Activated naive CD4-positive, alpha-beta T cell treated with anti-CD3 and anti-CD28 coated beads for 36 hours (primary cell): Measurements from ENCODE around the gene IKBKG. TPM values are rescaled to one million over a fixed set of nuclear protein-coding genes. Genes with fewer than 3 reads are reported as not detected.
A peak's percentile ranks its signal among the peaks of the same experiment; 100 is the strongest.
"Not testable (repeated sequence)": the region's sequence is repeated elsewhere in the genome, so short reads cannot be mapped to it uniquely, and the experiment has no call there.

Source experiments
- CTCF ChIA-PET: fragments of 350-600 bp; sonication (Branson Sonifier 250); formaldehyde crosslinking; loops from one replicate; lab custom pipeline; 2021; ENCODE audit warnings: antibody characterized with exemption; lab: Charles Lee
- DNase-seq: peaks from one replicate; pipeline ENCODE4 v3.0.0-alpha.2; 2020
- H3K27ac Mint-ChIP-seq: one replicate; pipeline ENCODE4 v1.8.0; 2021; ENCODE audit warnings: mild to moderate bottlenecking, mixed read lengths
- H3K27me3 Mint-ChIP-seq: one replicate; pipeline ENCODE4 v1.8.0; 2021; ENCODE audit warnings: low read depth, mixed read lengths
- H3K36me3 Mint-ChIP-seq: one replicate; pipeline ENCODE4 v1.8.0; 2021; ENCODE audit warnings: low read depth, mixed read lengths
- H3K4me1 Mint-ChIP-seq: one replicate; pipeline ENCODE4 v1.8.0; 2021; ENCODE audit warnings: low read depth, mixed read lengths
- H3K4me3 Mint-ChIP-seq: one replicate; pipeline ENCODE4 v1.8.0; 2021; ENCODE audit warnings: mild to moderate bottlenecking, moderate library complexity, mixed read lengths
- H3K9me3 Mint-ChIP-seq: one replicate; pipeline ENCODE4 v1.8.0; 2021; ENCODE audit warnings: mixed read lengths
- intact Hi-C: fragments of 100-400 bp; cut with micrococcal nuclease; formaldehyde crosslinking; loops from one replicate; pipeline ENCODE4 v1.15.1; 2023
- total RNA-seq, 2 experiments: library from RNA; stranded (reverse); gene quantifications; one replicate each; pipeline ENCODE4 v1.2.3, GENCODE V29; 2021

The IKBKG gene
- total RNA-seq, 2 experiments from 2014 or later, result 42.2 to 42.6 TPM

DNA sequence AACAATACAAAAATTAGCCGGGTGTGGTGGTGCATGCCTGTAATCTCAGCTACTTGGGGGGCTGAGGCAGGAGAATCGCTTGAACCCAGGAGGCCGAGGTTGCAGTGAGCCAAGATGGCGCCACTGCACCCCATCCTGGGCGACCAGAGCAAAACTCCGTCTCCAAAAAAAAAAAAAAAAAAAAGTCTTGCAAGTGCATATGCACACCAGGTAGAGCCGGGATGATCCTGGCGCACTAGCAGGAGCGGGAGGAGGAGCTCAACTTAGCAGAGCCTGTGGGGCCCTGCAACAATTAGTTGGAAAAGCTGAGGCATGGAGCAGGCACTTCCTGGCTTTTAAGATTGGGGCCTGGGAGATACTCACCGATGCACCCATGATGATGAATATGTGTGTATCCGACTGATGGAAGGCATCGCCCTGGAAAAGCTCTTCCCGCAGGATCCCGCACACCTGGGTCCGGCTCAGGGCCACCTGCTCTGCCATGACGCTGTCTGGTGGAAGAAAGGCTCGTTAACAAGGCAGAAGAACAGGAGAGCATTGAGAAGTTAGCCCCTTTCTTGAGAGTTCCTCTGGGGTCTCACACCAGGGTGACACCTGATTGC is 1.6 kb upstream of the IKBKG start:
- no peak for DNase-seq
- H3K9me3 Mint-ChIP-seq, result no peaks in the 10 kb centered on the region
- peak overlapping the region; percentile 69 for H3K4me3 Mint-ChIP-seq
- intact Hi-C loops, result loop anchor here (2.0 kb wide), 2 partner anchors 19 to 29 kb away; partner anchors contain the start of gene FAM3A
- no peaks in the 10 kb centered on the region for H3K27me3 Mint-ChIP-seq
- H3K4me1 Mint-ChIP-seq, result peaks cover 57% of the 10 kb centered on the region
- peak overlapping the region; percentile 53 for H3K27ac Mint-ChIP-seq
- CTCF ChIA-PET, result interaction anchor here (1.0 kb wide), 1 partner anchor 9 kb away, joined by 3 read pairs; no protein-coding TSS in a partner anchor
- H3K36me3 Mint-ChIP-seq, result peaks cover 9% of the 10 kb centered on the region

DNA sequence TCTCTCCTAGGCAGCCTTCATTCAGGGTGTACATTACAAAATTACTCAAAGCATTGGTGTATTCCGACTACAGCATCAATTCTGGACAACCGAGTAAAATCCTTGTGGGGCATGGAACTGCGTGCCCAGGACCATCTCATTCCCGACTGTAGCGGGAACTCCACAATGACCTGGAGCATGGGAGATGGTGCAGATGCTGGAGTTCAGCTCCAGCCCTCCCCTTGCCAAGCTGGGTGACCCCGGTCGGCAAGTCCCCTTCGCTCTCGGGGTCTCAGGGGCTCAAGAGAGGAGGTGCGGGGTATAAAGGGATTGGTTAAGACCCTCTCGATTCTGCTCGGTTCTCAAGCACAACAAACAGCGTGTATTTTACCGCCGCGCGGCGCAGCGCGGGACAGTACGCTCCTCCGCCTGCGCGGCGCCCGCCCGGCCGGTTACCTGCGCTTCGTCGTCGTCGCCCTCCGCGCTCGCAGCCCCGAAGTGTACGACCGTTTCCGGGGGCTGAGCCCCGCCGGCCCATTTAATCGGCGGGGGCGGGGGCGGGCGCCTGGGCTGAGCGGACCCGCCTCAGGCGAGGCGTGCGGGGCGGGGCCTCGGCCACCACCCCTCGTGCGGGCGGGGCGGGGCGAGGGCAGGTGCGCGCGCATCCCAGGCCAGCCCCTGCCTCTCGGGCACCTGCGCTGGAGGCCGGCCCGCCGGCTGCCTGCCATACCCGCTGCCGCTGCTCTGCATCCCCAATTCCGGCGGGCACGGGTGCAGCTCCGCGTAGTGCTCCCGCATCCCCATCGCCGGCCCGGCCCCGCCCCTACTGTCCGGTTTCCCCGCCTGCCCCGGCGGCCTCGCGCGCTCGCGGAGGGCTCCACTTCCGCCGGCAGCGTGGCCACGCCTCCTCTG is 821 bp upstream of the IKBKG start, which contains the start of gene G6PD:
Gene G6PD (minus strand): TSS at position 493 of the 891 bp plus-strand sequence. CDS start 691 bp downstream, outside the sequence.
- Mint-ChIP-seq H3K4me3 (peak within 1 kb of the TSS; percentile 97), H3K27me3 (no peaks in the 10 kb centered on the region), H3K36me3 (peaks cover 9% of the 10 kb centered on the region), H3K27ac (peak within 1 kb of the TSS; percentile 96), H3K9me3 (no peaks in the 10 kb centered on the region), H3K4me1 (peaks cover 62% of the 10 kb centered on the region)
- peak; percentile 73 for DNase-seq
- intact Hi-C loops, result loop anchor here (1.0 to 2.0 kb wide), 3 partner anchors 20 to 216 kb away; partner anchors contain the start of genes DKC1 and FAM3A
- CTCF ChIA-PET, result interaction anchor here (0.6 to 1.0 kb wide), 2 partner anchors 8 to 9 kb away, joined by 3 read pairs; no protein-coding TSS in a partner anchor

DNA sequence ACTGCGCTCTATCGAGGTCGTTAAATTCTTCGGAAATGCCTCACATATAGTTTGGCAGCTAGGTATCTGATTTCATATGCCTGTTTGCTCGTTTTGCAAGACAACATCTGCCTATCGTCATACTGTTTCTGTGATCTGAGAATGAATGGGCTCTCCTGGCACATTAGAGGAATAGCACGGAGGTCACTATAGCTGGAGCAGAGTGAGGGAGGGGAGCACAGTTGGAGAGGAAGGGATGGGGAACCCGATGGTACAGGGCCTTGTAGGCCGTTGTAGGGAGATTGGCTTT is 552 bp downstream of the IKBKG start:
- H3K27me3 Mint-ChIP-seq, result no peaks in the 10 kb centered on the region
- peaks cover 59% of the 10 kb centered on the region for H3K4me1 Mint-ChIP-seq
- peaks cover 7% of the 10 kb centered on the region for H3K36me3 Mint-ChIP-seq
- H3K9me3 Mint-ChIP-seq, result no peaks in the 10 kb centered on the region
- H3K27ac Mint-ChIP-seq, result peak overlapping the region; percentile 96
- no peak for DNase-seq
- CTCF ChIA-PET, result no interaction called here
- H3K4me3 Mint-ChIP-seq, result peak overlapping the region; percentile 97
- intact Hi-C loops, result no loop called here

DNA sequence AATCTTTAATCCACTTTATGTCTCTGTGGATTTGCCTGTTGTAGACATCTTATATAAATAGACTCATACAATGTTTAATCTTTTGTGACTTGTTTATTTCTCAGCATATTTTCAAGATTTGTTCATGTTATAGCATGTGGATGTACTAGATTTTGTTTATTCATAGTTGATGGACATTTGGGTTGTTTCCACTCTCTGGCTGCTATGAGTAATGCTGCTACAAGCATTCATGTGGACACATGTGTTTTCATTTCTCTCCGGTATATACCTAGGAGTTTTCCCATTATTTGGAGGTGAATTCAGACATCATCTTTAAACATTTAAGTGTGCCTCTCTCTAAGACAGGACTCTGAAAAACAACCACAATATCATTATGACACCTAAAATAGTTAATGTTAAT is 2.3 kb downstream of the IKBKG start:
- DNase-seq, result no peak
- H3K27me3 Mint-ChIP-seq, result no peaks in the 10 kb centered on the region
- intact Hi-C loops, result no loop called here
- peak overlapping the region; percentile 8 for H3K4me3 Mint-ChIP-seq
- H3K27ac Mint-ChIP-seq, result peak overlapping the region; percentile 8
- H3K36me3 Mint-ChIP-seq, result peaks cover 10% of the 10 kb centered on the region
- CTCF ChIA-PET, result no interaction called here
- H3K9me3 Mint-ChIP-seq, result no peaks in the 10 kb centered on the region
- peaks cover 55% of the 10 kb centered on the region for H3K4me1 Mint-ChIP-seq

DNA sequence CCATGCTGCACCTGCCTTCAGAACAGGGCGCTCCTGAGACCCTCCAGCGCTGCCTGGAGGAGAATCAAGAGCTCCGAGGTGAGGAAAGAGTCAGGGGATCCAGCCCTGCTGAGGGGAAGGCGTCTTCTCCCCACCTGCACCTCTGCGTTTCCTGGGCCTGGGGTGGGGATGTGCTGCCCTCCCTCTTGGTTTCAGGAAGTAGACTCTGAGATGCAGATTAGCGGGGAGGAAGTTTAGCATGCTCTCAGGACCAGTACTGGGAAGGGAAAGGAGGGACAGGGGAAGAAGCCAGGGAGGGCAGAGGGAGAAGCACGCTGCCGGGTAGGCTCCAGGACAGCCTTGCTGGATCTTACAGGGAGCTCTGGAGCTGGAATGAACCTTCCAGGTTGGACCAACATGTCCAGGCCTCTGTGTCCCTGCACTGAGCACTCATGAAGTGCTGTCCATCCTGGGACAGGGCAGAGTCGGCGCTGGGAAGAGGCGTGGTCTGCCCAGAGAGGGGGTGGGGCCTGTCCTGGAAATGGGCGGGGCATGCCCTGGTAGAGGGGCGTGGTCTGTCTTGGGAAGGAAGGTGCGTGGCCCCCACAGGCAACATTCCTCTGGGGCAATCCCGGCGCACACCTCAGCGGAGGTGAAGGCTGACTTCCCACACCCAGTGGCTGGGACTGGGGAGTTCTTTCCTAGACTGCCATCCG is 4.8 kb downstream of the IKBKG start:
- H3K4me3 Mint-ChIP-seq, H3K9me3 Mint-ChIP-seq, DNase-seq, H3K27me3 Mint-ChIP-seq, CTCF ChIA-PET, intact Hi-C loops: not testable (repeated sequence)
- Mint-ChIP-seq H3K4me1 (peaks cover 43% of the 10 kb centered on the region), H3K27ac (peak overlapping the region; percentile 24), H3K36me3 (peaks cover 11% of the 10 kb centered on the region)

DNA sequence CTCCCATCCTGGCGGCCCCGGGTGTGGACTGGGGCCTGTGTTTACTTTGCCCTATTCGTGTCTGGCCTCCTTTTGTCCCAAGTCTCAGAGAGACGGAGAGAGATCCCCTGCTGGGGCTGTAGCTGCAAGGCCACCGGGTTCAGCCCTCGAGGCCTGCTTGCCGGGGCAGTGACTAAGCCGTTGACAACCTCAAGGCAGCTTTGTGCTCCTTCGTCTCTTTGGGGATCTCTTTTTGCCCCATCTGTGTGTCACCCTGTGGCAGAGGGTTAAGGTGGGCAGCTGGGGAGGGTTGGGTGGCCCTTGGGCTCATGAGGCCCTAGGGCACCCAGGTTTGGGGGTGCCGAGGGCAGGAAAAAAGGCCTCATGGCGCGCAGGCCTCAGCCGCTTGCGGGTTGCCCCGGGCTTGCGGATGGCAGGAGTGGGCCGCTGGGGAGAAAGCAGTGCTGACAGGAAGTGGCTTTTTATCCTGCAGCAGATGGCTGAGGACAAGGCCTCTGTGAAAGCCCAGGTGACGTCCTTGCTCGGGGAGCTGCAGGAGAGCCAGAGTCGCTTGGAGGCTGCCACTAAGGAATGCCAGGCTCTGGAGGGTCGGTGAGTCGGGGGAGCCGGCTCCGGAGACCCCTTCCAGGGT is 10.8 kb downstream of the IKBKG start:
- H3K27me3 Mint-ChIP-seq, H3K9me3 Mint-ChIP-seq, H3K27ac Mint-ChIP-seq, H3K4me3 Mint-ChIP-seq, intact Hi-C loops, H3K4me1 Mint-ChIP-seq, H3K36me3 Mint-ChIP-seq, DNase-seq, CTCF ChIA-PET: not testable (repeated sequence)

DNA sequence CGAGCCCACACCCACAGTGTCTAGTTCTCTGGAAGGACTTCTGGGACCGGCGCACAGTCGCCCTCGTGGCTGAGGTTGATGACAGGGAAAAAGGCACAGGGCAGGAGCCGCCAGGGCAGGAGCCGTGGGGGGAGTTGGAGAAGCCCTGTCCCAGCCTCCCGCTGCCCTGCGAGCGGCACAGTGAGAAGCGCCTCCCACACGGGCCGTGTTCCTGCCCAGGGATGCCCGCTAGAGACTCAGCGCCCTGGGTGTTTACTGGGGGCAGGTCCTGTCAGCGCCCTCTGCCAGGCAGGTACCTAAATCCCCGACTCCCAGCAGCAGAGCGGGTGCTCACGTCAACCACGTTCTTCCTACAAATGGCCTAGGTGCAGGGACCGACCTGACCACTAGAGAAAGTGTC is 11.5 kb downstream of the IKBKG start:
- H3K27me3 Mint-ChIP-seq, H3K27ac Mint-ChIP-seq, DNase-seq, H3K4me1 Mint-ChIP-seq, CTCF ChIA-PET, H3K4me3 Mint-ChIP-seq, H3K36me3 Mint-ChIP-seq, H3K9me3 Mint-ChIP-seq, intact Hi-C loops: not testable (repeated sequence)

DNA sequence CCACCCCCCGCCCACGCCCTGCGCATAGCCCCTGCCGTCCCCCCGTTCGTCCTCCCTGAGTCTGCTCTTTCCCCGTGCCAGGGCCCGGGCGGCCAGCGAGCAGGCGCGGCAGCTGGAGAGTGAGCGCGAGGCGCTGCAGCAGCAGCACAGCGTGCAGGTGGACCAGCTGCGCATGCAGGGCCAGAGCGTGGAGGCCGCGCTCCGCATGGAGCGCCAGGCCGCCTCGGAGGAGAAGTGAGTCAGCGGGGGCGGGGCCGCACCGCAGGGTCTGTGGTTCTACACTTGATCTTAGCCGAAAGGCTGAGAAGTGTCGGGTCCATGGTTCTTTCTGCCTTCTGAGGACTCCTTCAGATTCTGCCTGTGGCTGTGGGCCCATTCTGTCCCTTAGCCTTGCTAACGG is 12.9 kb downstream of the IKBKG start:
- H3K4me3 Mint-ChIP-seq, H3K4me1 Mint-ChIP-seq, intact Hi-C loops, DNase-seq, H3K27ac Mint-ChIP-seq, CTCF ChIA-PET, H3K27me3 Mint-ChIP-seq, H3K9me3 Mint-ChIP-seq, H3K36me3 Mint-ChIP-seq: not testable (repeated sequence)

DNA sequence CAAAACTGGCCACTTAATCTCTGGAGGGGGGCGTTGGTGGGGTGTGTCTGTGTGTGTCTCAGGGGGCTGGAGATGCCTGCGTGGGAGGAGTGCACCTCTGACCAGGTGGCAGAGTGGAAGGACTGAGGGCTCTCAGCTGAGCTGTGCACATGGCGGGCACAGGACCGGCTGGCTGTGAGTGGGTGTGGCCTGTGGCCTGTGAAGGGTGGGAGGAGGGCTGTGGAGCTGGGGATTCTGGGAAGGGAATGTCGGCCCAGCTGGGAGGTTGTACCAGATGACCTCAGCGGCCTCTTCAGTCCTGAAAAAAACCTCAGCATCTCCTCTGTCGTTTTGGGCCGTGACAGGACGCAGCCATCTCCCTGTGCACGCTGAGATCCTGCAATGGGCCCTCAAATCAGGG is 14.9 kb downstream of the IKBKG start:
- CTCF ChIA-PET, H3K4me3 Mint-ChIP-seq, H3K9me3 Mint-ChIP-seq, H3K27ac Mint-ChIP-seq, H3K27me3 Mint-ChIP-seq, H3K36me3 Mint-ChIP-seq, intact Hi-C loops, H3K4me1 Mint-ChIP-seq, DNase-seq: not testable (repeated sequence)

DNA sequence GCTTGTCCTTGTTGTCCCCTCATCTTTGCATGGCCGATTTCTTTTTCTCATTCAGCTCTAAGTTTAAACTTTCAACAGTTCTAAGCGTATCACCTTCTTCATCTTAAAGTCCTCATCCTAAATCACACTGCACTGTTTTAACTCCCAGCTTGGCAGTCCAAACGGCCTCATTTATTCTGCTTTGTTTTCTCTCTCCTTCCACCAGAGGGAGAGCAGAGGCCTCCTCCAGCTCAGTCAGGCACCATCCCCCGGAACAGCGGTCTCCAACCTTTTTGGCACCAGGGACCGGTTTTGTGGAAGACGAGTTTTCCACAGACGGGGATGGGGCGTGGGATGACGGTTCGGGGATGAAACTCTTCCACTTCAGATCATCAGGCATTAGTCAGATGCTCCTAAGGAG is 22.9 kb downstream of the IKBKG start:
- H3K27me3 Mint-ChIP-seq, CTCF ChIA-PET, H3K9me3 Mint-ChIP-seq, DNase-seq, H3K27ac Mint-ChIP-seq, intact Hi-C loops, H3K4me3 Mint-ChIP-seq, H3K4me1 Mint-ChIP-seq, H3K36me3 Mint-ChIP-seq: not testable (repeated sequence)

DNA sequence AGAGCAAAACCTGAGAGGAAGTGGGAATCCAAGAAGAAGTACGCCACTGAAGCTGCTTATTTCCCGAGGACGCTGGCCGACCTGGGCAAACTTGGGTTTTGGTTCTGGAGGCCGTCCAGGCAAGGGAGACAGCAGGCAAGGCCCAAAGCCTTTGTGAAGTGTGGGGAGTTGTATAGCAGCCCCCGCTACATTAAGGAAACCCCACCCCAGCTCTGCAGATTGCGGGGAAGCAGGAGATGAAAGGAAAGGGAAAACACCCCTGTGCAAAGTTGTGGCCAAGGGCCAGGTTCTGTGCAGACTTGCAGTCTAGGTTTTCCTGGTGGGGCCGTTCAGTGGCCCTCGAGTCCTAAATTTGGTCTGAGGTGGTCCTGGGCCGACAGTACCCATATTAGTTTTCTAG is 25.6 kb downstream of the IKBKG start:
- H3K9me3 Mint-ChIP-seq, H3K4me3 Mint-ChIP-seq, H3K36me3 Mint-ChIP-seq, intact Hi-C loops, H3K27ac Mint-ChIP-seq, CTCF ChIA-PET, H3K4me1 Mint-ChIP-seq, DNase-seq, H3K27me3 Mint-ChIP-seq: not testable (repeated sequence)

DNA sequence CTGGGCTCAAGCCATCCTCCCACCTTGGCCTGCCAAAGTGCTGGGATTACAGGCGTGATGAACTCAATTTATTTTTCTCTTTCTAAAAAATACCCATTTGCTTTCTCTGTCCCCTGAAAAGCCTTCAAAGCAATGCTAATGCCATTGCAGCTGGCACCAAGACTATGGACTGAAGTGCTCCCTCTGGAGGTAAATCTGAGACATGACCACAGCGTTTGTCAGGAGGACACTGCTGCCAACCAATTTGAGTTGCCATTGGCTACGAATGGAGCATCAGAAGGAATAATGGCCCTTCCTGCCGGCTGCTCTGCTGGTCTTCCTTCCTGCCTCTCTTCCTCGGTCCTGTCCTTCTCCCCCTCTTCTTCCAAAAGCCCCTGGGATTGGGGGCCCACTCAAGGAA is 27.7 kb downstream of the IKBKG start:
- H3K4me1 Mint-ChIP-seq, H3K27me3 Mint-ChIP-seq, intact Hi-C loops, H3K27ac Mint-ChIP-seq, H3K9me3 Mint-ChIP-seq, DNase-seq, H3K4me3 Mint-ChIP-seq, CTCF ChIA-PET, H3K36me3 Mint-ChIP-seq: not testable (repeated sequence)
